Suprapubic skin (tissue), 4 donors: ENCODE results near the gene NAPG.

Experiments
- EP300 ChIP-seq: sonication (generic); formaldehyde crosslinking; IDR thresholded peaks from one replicate; pipeline ENCODE4 v1.6.1; 2017; ENCODE audit warnings: antibody characterized with exemption
- POLR2A ChIP-seq, 2 donors: fragments of 450-650 bp; IDR thresholded peaks; one replicate each; pipeline ENCODE4 v1.6.1; 2017; ENCODE audit warnings: antibody characterized with exemption in 2 of 2, mild to moderate bottlenecking in 2 of 2, moderate library complexity in 2 of 2
- POLR2AphosphoS5 ChIP-seq, 3 donors: sonication (generic); formaldehyde crosslinking; IDR thresholded peaks; one replicate each; pipeline ENCODE4 v1.6.1; 2017; ENCODE audit warnings: antibody characterized with exemption in 3 of 3
- TF ChIP-seq, protein P1 (sequence below), 2 donors: fragments of 200-600 bp in 1 of 2; fragments of 450-650 bp in 1 of 2; sonication (generic) in 1 of 2; IDR thresholded peaks; one replicate each; pipeline ENCODE4 v1.5.1; 2016 to 2019; ENCODE audit warnings: antibody characterized with exemption in 2 of 2, mild to moderate bottlenecking in 1 of 2, moderate library complexity in 1 of 2

DNA sequence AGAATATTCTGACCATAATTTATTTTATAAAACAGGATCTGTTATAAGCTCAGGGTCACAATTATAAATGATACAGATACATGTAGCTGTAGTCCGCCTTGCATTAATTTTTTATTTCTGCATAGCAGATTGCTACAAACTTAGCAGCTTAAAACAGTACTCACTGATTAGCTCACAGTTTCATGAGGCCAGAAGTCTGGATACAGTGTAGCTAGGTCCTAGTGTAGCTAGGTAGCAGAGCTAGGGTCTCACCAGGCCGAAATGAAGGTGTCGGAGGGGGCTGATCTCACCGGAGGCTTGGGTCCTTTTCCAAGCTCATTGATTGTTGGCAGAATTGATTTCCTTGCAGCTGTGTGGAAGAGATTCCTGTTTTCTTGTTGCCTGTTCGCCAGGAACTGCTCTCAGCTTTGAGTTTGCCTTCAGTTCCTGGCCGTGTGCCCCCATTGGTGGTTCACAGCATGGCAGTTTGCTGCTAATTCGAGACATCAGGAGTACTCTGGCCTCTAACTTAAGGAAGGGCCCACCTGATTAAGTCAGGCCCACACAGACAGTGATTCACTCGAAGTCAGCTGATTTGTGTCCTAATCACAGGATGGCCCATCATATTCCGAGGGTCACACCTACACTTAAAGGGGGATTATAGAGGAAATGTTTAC lies 18.4 kb downstream of the NAPG start:
- TF ChIP-seq, protein P1, sequence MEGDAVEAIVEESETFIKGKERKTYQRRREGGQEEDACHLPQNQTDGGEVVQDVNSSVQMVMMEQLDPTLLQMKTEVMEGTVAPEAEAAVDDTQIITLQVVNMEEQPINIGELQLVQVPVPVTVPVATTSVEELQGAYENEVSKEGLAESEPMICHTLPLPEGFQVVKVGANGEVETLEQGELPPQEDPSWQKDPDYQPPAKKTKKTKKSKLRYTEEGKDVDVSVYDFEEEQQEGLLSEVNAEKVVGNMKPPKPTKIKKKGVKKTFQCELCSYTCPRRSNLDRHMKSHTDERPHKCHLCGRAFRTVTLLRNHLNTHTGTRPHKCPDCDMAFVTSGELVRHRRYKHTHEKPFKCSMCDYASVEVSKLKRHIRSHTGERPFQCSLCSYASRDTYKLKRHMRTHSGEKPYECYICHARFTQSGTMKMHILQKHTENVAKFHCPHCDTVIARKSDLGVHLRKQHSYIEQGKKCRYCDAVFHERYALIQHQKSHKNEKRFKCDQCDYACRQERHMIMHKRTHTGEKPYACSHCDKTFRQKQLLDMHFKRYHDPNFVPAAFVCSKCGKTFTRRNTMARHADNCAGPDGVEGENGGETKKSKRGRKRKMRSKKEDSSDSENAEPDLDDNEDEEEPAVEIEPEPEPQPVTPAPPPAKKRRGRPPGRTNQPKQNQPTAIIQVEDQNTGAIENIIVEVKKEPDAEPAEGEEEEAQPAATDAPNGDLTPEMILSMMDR (IDR thresholded peaks at IDR 0.05): no peak
- TF ChIP-seq POLR2A (IDR thresholded peaks at IDR 0.05) (no peak), POLR2AphosphoS5 (IDR thresholded peaks at IDR 0.05) (no peak), EP300 (no peak)
